Activated T-helper 2 cell treated with anti-CD3 and anti-CD28 coated beads, Interferon-gamma antibody, Interleukin-2, Interleukin-4, amounts not matched to agents 10 μg/mL and 5 μg/mL and 100 μg/mL, durations not matched to agents 14 hours and 24 hours and 36 hours (primary cell): ENCODE data around the gene ORM1. TPM values are rescaled to one million over a fixed set of nuclear protein-coding genes. Genes with fewer than 3 reads are reported as not detected.

Source experiments
- DNase-seq: peaks from one replicate; pipeline ENCODE4 v3.0.0; 2021; ENCODE audit warnings: low spot score
- H3K27ac Mint-ChIP-seq: one replicate; pipeline ENCODE4 v1.8.0; 2021; ENCODE audit warnings: mixed read lengths
- H3K27me3 Mint-ChIP-seq: one replicate; pipeline ENCODE4 v1.8.0; 2021; ENCODE audit warnings: low read depth, mixed read lengths
- H3K36me3 Mint-ChIP-seq: one replicate; pipeline ENCODE4 v1.8.0; 2021; ENCODE audit warnings: low read depth, mixed read lengths
- H3K4me1 Mint-ChIP-seq: one replicate; pipeline ENCODE4 v1.8.0; 2021; ENCODE audit warnings: low read depth, mixed read lengths
- H3K4me3 Mint-ChIP-seq: one replicate; pipeline ENCODE4 v1.8.0; 2021; ENCODE audit warnings: low read depth, mild to moderate bottlenecking, moderate library complexity, mixed read lengths
- H3K9me3 Mint-ChIP-seq: one replicate; pipeline ENCODE4 v1.8.0; 2021; ENCODE audit warnings: mixed read lengths
- intact Hi-C: fragments of 100-400 bp; cut with micrococcal nuclease; formaldehyde crosslinking; loops from one replicate; pipeline ENCODE4 v1.15.1; 2023
- total RNA-seq: library from RNA; stranded (reverse); gene quantifications from 2 replicates; pipeline ENCODE4 v1.2.3, GENCODE V29; 2022

ORM1 gene
- total RNA-seq, 1 donor from 2014 or later: not detected

DNA sequence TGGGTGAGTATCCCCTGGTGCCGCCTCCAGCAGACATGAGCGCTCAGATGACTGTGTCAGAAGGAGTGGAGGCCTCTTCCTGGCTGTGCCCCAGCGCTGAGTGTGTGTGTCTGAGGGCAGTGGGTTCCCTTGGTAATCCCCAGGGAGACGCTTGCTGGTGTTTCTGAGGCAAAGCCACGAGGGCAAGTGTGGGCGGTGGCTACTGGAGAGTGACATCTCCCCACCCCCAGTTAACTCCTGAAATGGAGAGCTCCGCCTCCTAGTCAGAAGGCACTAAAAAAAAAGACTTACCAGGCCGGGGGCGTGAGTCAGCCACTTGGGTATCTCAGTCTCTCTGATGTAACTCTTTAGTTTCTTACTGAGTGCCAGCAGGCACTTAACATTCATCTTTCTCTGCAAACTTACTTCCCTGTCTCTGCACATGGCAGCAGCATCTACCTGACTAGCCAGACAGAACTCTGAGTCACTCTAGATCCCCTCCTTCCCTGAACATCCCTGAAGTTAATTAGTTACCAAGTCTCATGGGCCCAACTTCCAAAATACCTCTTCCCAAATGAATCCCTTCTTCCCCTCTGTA is 26.1 kb downstream of the ORM1 start:
- Mint-ChIP-seq H3K4me1 (peaks cover 44% of the 10 kb centered on the region), H3K27ac (peak overlapping the region; percentile 93), H3K4me3 (peak overlapping the region; percentile 5), H3K27me3 (no peaks in the 10 kb centered on the region), H3K36me3 (peaks cover 87% of the 10 kb centered on the region), H3K9me3 (no peaks in the 10 kb centered on the region)
- intact Hi-C loops: loop anchor here (1.0 to 5.0 kb wide), 4 partner anchors 14 to 138 kb away; no protein-coding TSS in a partner anchor
- peak; percentile 50 for DNase-seq

DNA sequence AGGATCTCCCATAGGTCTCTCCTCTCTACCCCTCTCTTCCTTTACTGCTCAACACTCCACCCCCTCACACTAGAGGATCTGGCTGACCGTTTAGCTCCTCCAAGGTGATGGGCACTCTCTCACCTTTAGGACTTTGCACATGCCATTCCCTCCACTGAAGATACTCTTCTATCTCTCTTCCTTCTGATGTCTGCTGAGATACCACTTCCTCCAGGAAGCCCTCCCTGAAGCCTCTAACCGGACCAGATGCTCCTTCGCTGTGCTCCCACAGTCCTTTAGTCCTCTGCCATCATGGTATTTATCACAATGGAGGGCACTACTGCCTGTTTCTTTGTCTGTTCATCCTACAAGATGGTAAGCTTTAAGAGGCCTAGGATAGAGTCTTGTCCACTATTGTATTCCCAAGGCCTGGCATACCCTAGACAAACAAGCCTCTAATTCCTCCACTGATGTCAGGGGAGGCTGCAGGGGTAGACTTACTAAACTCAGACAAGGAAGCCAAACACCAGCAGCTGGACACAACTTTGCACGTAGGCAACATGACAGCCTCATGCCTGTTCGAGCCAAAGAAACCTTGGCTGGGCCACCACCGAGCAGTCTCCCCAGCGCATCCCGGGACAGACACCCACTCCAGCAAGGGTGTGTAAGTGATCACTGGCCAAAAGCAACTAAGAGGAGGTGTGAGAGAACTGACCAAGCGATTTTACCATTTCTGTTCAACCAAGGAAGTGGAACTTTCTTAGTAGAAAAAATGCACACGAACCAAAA is 27.0 kb downstream of the ORM1 start:
- H3K9me3 Mint-ChIP-seq: no peaks in the 10 kb centered on the region
- peaks cover 78% of the 10 kb centered on the region for H3K36me3 Mint-ChIP-seq
- H3K27ac Mint-ChIP-seq: peak overlapping the region; percentile 93
- no peak overlapping the region for H3K4me3 Mint-ChIP-seq
- intact Hi-C loops: loop anchor here (1.0 to 5.0 kb wide), 4 partner anchors 13 to 137 kb away; no protein-coding TSS in a partner anchor
- H3K27me3 Mint-ChIP-seq: no peaks in the 10 kb centered on the region
- no peak for DNase-seq
- peaks cover 44% of the 10 kb centered on the region for H3K4me1 Mint-ChIP-seq

DNA sequence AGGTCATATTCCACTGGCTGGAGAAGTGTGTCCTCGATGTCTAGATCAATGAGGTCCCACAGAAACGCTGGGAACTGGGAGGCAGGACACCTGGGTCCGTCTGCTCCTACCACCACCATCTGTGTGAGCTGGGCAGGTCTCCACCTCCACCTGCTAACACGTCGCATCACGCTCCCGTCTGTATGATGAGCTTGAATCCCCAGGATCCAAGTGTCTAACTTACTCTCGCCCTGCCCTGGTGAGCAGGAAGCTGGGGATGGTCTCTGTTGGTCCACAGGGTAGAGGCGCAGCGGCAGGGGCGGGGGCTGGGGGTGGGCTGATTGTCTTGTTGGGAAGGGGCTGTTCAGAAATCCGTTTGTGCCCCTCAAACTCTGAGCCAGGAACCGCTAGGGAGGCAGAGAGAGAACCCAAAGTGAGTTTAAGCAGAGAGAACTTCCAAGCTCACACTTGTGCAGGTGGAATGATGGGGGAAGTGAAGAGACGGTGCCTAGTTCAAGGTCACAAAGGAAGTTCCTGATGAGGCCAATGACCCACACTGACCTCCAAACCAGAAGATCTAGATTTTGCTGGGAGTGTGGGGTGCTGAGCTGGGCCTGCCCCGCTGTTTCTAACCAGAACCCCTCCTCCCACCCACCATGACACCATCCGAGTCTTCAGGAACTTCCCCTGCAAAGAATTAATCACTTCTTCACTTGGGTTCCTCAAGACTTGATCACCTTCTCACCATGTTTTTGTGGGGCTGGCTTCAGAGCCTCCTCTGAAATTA is 27.9 kb downstream of the ORM1 start:
- Mint-ChIP-seq H3K9me3 (no peaks in the 10 kb centered on the region), H3K27me3 (no peaks in the 10 kb centered on the region), H3K27ac (peak overlapping the region; percentile 93), H3K4me1 (peaks cover 44% of the 10 kb centered on the region), H3K4me3 (no peak overlapping the region), H3K36me3 (peaks cover 71% of the 10 kb centered on the region)
- DNase-seq: no peak
- intact Hi-C loops: no loop called here

DNA sequence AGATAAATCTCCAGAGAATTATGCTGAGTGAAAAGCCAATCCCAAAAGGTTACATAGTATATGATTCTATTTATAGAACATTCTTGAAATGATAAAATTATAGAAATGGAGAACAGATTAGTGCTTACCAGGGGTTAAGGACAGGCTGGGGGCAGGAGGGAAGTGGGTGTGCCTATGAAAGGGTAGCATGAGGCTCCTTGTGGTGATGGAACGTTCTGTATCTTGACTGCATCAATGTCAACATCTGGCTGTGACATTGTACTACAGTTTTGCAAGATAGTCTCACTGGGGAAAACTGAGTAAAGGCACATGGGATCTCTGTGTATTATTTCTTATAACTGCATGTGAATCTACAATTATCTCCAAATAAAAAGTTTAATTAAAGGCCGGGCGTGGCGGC is 29.0 kb downstream of the ORM1 start:
- intact Hi-C loops: no loop called here
- Mint-ChIP-seq H3K9me3 (no peaks in the 10 kb centered on the region), H3K27me3 (no peaks in the 10 kb centered on the region), H3K27ac (peak overlapping the region; percentile 38), H3K36me3 (peaks cover 69% of the 10 kb centered on the region), H3K4me3 (no peak overlapping the region), H3K4me1 (peaks cover 42% of the 10 kb centered on the region)
- no peak for DNase-seq

DNA sequence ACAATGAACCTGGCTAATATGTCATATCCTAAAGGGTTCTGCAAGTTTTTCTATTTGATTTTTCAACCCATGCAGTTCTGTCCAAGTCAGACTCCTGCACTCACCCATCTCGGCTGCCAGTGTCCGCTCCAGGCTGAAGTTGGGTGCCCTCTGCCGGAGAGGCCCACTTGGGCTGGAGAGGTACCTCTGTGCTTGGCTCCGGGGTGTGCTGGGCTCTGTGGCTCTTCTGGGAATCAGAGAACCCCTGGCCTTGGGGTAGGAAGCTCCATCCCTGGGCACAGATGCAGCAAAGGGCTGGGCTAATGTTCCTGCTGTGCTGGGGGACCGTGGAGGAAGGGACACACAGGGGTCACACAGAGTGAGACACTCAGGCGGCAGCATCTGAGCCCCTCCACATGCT is 32.9 kb downstream of the ORM1 start:
- Mint-ChIP-seq H3K4me3 (no peak overlapping the region), H3K27ac (no peak overlapping the region), H3K4me1 (peaks cover 18% of the 10 kb centered on the region), H3K27me3 (no peaks in the 10 kb centered on the region), H3K9me3 (no peaks in the 10 kb centered on the region), H3K36me3 (peaks cover 67% of the 10 kb centered on the region)
- no peak for DNase-seq
- intact Hi-C loops: no loop called here

DNA sequence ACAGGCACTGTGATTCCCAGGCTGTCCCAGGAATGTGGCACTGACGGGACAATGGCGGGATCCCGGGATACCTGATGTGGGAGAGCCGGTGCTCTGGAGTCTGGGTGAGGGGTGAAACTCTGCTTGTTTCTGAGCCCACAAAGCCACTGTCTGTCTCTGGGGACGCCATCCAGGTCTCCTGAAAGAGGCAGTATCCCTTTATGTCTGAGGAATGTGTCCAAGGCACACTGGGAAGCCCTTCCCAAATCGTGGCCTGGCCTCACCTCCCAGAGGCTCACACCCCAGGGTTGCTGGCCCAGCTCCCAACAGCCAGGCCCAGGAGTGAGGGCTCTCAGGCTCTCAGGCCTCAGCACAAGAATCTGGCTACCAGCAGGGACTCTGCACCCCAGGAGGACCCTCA is 33.9 kb downstream of the ORM1 start:
- Mint-ChIP-seq H3K4me3 (no peak overlapping the region), H3K4me1 (peaks cover 26% of the 10 kb centered on the region), H3K27ac (peak overlapping the region; percentile 57), H3K36me3 (peaks cover 70% of the 10 kb centered on the region), H3K27me3 (no peaks in the 10 kb centered on the region), H3K9me3 (no peaks in the 10 kb centered on the region)
- intact Hi-C loops: no loop called here
- DNase-seq: no peak

DNA sequence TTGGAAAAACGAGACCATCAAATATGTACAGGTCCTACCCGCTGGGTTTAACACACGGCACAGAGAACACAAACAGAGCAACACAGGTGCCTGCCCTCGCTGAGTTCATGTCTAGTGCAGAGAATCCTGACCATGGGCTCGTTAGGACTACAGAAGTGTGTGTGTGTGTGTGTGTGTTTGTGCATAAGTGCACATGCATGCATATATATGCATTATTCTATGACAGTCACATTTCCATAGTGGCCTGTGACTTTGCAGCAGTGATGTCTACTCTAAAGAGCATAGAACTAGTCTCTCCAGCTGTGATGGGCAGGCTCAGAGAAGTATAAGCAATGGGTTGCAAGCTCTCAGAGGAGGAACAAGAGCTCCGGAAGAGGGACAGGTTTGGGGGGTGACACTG is 34.5 kb downstream of the ORM1 start:
- H3K27ac Mint-ChIP-seq: peak overlapping the region; percentile 26
- H3K36me3 Mint-ChIP-seq: peaks cover 71% of the 10 kb centered on the region
- H3K4me3 Mint-ChIP-seq: no peak overlapping the region
- H3K4me1 Mint-ChIP-seq: peaks cover 22% of the 10 kb centered on the region
- H3K9me3 Mint-ChIP-seq: no peaks in the 10 kb centered on the region
- DNase-seq: no peak
- intact Hi-C loops: no loop called here
- no peaks in the 10 kb centered on the region for H3K27me3 Mint-ChIP-seq

DNA sequence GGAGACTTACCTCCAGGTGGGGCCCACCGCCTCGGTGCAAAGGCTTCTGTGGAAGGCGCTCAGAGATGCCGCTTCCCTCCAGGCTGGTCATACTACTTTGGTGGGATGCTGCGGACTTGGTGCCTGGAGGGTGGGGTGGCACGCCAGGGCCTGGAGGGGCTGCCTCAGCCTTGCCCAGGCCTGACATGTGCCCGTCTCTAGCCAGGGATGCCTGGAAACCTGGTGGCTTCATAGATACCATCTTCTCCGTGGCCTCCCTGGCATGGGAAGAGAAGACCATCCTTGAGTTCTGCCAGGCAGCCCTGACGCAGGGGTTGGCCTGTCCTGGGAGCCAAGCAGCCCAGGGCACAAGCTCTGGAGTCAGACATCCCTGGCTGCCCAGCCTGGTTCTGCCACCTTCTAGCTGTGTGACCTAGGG is 35.0 kb downstream of the ORM1 start:
- Mint-ChIP-seq H3K4me3 (no peak overlapping the region), H3K9me3 (no peaks in the 10 kb centered on the region), H3K27ac (peak overlapping the region; percentile 25), H3K36me3 (peaks cover 74% of the 10 kb centered on the region), H3K4me1 (peaks cover 23% of the 10 kb centered on the region), H3K27me3 (no peaks in the 10 kb centered on the region)
- intact Hi-C loops: no loop called here
- no peak for DNase-seq

DNA sequence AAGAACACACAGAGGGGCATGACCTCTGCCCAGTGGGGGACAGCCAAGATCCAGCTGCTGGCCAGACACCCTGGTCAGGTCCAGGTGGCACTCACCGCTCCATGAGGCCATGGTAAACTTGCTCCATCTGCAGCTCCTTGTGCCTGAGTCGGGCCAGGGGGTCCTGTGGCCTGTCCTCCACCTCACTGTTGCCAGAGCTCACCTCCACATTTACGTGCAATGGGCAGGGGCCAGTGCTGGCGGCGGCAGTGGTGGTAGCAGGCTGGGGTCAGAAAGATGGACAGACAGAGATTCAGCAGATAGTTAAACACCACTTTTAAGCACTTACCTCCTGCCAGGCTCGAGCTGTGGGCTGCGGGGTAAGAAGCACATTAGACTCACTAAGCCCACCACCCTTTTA is 36.9 kb downstream of the ORM1 start:
- no peaks in the 10 kb centered on the region for H3K27me3 Mint-ChIP-seq
- no peak for DNase-seq
- H3K9me3 Mint-ChIP-seq: no peaks in the 10 kb centered on the region
- peaks cover 85% of the 10 kb centered on the region for H3K36me3 Mint-ChIP-seq
- peaks cover 42% of the 10 kb centered on the region for H3K4me1 Mint-ChIP-seq
- H3K4me3 Mint-ChIP-seq: no peak overlapping the region
- intact Hi-C loops: no loop called here
- peak overlapping the region; percentile 73 for H3K27ac Mint-ChIP-seq

DNA sequence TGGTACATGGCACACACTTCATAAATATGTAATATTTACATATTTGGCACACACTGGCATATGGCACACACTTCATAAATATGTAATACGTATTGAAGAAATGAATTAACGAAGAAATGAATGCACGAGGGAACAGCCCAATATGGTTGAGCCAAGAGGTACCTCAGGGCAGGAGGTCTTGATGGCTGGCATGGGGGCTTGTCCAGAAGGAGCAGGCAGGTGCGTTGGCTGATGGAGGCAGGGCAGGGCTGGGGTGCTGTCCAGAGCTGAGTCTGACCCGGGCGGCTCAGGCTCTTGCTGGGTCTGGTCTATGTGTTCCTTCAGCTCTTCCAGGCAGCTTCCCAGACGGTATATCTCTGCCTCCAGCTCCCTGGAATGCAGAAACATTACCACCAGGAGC is 38.6 kb downstream of the ORM1 start:
- peak overlapping the region; percentile 63 for H3K27ac Mint-ChIP-seq
- DNase-seq: no peak
- peaks cover 91% of the 10 kb centered on the region for H3K36me3 Mint-ChIP-seq
- H3K27me3 Mint-ChIP-seq: no peaks in the 10 kb centered on the region
- no peak overlapping the region for H3K4me3 Mint-ChIP-seq
- H3K9me3 Mint-ChIP-seq: no peaks in the 10 kb centered on the region
- H3K4me1 Mint-ChIP-seq: peaks cover 53% of the 10 kb centered on the region
- intact Hi-C loops: no loop called here

DNA sequence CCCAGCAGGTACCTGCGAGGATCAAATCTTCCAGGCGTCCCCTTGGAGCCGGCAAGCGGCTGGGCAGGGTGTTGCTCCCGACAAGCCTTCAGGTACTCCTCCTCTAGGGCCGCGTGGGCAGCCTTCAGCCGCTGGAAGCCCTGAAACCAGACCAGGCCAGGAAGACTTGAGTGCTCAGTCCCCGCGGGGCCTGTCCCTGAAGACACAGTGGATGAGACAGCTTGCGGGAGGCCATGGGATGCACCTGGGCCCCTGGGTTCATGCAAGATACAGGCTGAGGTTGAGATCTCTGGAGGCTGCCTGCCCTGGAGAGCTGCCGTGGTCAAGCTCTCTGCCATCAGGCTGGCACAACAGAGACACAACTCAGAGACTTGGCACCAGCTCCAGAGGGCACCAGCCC is 39.5 kb downstream of the ORM1 start:
- H3K4me1 Mint-ChIP-seq: peaks cover 58% of the 10 kb centered on the region
- H3K36me3 Mint-ChIP-seq: peaks cover 93% of the 10 kb centered on the region
- H3K27ac Mint-ChIP-seq: peak overlapping the region; percentile 91
- no peaks in the 10 kb centered on the region for H3K9me3 Mint-ChIP-seq
- no peak overlapping the region for H3K4me3 Mint-ChIP-seq
- H3K27me3 Mint-ChIP-seq: no peaks in the 10 kb centered on the region
- DNase-seq: no peak
- intact Hi-C loops: no loop called here

DNA sequence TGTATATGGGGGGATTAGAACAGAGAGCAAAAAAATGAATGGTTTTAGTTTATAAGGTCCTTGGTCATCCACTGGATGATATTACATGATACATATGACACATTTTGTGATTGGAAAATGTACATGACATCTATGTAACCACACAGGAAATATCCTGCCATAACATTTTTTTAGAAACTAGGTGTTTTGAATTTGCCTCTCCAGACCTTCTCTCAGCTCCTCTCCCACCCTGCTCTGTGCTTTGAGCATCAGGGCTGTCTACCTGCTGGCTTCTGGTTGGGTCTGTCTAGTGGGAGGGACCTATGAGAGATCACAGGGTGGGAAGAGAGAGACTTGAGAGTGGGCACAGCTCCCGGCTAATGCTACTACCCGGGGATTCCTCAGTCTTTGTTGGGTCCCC is 40.5 kb downstream of the ORM1 start:
- peaks cover 62% of the 10 kb centered on the region for H3K4me1 Mint-ChIP-seq
- intact Hi-C loops: loop anchor here (1.0 kb wide), 1 partner anchor 14 kb away; no protein-coding TSS in a partner anchor
- H3K36me3 Mint-ChIP-seq: peaks cover 95% of the 10 kb centered on the region

More for the DNA sequence above, 40.5 kb downstream of the ORM1 start:
- no peak for DNase-seq
- Mint-ChIP-seq H3K4me3 (peak overlapping the region; percentile 18), H3K27me3 (no peaks in the 10 kb centered on the region), H3K27ac (peak overlapping the region; percentile 91), H3K9me3 (no peaks in the 10 kb centered on the region)
